NK-92 (cell line): Measurements from ENCODE around the gene SAMD14.

Experiments
- DNase-seq: peaks from one replicate; lab custom pipeline; 2025; ENCODE audit not compliant: unreplicated experiment; lab: John Stamatoyannopoulos, UW

The SAMD14 gene

GRCh38 chr17:50097455-50097854 is 32.5 kb downstream of the SAMD14 start:
- no peak for DNase-seq

- DNase-seq, result no peak
Measured at GRCh38 chr17:50096758-50097157, 33.2 kb downstream of the SAMD14 start.

- no peak for DNase-seq
Measured at GRCh38 chr17:50096092-50096491, 33.9 kb downstream of the SAMD14 start.

GRCh38 chr17:50095626-50096037 is 34.3 kb downstream of the SAMD14 start:
- no peak for DNase-seq

GRCh38 chr17:50094753-50095619 is 35.0 kb downstream of the SAMD14 start, which contains the start of gene PDK2:
PDK2 (plus strand) TSS chr17:50095351; CDS start chr17:50095436, 85 bp downstream.
- DNase-seq, result peak; percentile 77

- peak; percentile 20 for DNase-seq
Measured at GRCh38 chr17:50094243-50094752, 35.7 kb downstream of the SAMD14 start.

GRCh38 chr17:50093807-50094206 is 36.2 kb downstream of the SAMD14 start:
- no peak for DNase-seq

GRCh38 chr17:50093246-50093645 is 36.7 kb downstream of the SAMD14 start:
- DNase-seq, result no peak

GRCh38 chr17:50091918-50092285 is 38.1 kb downstream of the SAMD14 start:
- DNase-seq, result no peak

- no peak for DNase-seq
Measured at GRCh38 chr17:50090971-50091917, 38.7 kb downstream of the SAMD14 start.

GRCh38 chr17:50090071-50090470 is 39.9 kb downstream of the SAMD14 start:
- DNase-seq, result no peak

- DNase-seq, result no peak
Measured at GRCh38 chr17:50088952-50089825, 40.8 kb downstream of the SAMD14 start.

- no peak for DNase-seq
Measured at GRCh38 chr17:50087912-50088405, 42.0 kb downstream of the SAMD14 start.

GRCh38 chr17:50087246-50087911 is 42.6 kb downstream of the SAMD14 start:
- DNase-seq, result no peak

GRCh38 chr17:50081757-50082156 is 48.2 kb downstream of the SAMD14 start:
- no peak for DNase-seq

- no peak for DNase-seq
Measured at GRCh38 chr17:50080827-50081226, 49.1 kb downstream of the SAMD14 start.

- no peak for DNase-seq
Measured at GRCh38 chr17:50080096-50080480, 49.9 kb downstream of the SAMD14 start.

- DNase-seq, result no peak
Measured at GRCh38 chr17:50079334-50080095, 50.4 kb downstream of the SAMD14 start.

GRCh38 chr17:50078430-50078829 is 51.5 kb downstream of the SAMD14 start:
- no peak for DNase-seq
